Esophagus squamous epithelium (tissue), 4 donors: ENCODE measurements around the gene DOCK2.

Experiments
- POLR2A ChIP-seq, 4 donors: fragments of 450-650 bp; IDR thresholded peaks; one replicate each; pipeline ENCODE4 v1.6.1; 2017; ENCODE audit warnings: antibody characterized with exemption in 4 of 4, mild to moderate bottlenecking in 4 of 4, moderate library complexity in 3 of 4
- TF ChIP-seq, protein P1 (sequence below), 6 experiments: fragments of 450-650 bp in 4 of 6; fragments of 200-600 bp in 2 of 6; sonication (generic) in 2 of 6; IDR thresholded peaks; one replicate each; pipeline ENCODE4 v1.5.1; 2016 to 2019; ENCODE audit warnings: antibody characterized with exemption in 6 of 6, mild to moderate bottlenecking in 4 of 6, moderate library complexity in 4 of 6

DNA sequence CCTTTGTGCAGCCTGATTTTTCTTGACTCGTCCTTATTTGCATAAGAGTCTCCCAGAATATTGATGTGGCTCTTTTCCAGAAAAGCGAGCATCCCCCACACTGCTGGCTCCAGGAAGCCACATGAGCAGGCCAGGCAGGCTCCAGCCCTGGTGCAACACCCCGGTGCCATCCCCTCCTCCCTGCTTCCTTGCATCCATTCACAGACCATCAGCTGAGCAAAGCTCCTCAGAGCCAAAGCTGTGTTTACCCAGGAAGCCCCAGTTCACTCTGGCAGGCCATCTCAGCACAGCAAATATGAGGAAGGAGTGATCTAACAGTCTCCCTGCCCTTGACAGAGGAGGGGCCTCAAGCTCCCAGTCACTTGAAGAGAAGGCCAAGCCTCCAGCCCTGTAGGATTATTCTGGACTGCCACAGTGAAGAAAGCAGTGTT is 308.8 kb downstream of the DOCK2 start:
- TF ChIP-seq, protein P1, sequence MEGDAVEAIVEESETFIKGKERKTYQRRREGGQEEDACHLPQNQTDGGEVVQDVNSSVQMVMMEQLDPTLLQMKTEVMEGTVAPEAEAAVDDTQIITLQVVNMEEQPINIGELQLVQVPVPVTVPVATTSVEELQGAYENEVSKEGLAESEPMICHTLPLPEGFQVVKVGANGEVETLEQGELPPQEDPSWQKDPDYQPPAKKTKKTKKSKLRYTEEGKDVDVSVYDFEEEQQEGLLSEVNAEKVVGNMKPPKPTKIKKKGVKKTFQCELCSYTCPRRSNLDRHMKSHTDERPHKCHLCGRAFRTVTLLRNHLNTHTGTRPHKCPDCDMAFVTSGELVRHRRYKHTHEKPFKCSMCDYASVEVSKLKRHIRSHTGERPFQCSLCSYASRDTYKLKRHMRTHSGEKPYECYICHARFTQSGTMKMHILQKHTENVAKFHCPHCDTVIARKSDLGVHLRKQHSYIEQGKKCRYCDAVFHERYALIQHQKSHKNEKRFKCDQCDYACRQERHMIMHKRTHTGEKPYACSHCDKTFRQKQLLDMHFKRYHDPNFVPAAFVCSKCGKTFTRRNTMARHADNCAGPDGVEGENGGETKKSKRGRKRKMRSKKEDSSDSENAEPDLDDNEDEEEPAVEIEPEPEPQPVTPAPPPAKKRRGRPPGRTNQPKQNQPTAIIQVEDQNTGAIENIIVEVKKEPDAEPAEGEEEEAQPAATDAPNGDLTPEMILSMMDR (IDR thresholded peaks at IDR 0.05) = no peak
- TF ChIP-seq POLR2A (IDR thresholded peaks at IDR 0.05) = no peak
